ENCODE results near the gene GSPT2. TPM values are rescaled to one million over a fixed set of nuclear protein-coding genes. Genes with fewer than 3 reads are reported as not detected.

Gene GSPT2
- total and polyA plus RNA-seq, 3 donors from 2014 or later, result 24.3 to 25.7 (median 25.0) TPM

DNA sequence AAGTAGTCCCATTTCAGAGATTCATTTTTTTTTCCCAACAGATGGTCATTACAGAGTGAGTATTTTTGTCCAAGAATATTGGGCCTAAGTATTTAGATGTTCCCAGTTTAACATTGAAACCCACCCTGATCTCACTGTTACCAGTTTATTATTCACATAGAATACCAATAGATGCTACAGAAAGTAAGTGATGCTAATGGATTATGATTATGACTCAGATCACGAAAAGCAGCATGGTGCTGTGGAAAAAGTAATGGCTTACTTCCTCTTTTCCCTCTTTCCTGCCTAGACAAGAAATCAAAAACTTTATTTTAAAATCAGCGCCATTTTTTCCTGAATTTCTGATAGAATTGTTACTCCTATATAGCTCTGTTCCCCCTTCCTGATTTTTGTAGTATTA, 51.9 kb downstream of the GSPT2 start:
- no peaks in the 10 kb centered on the region for H3K4me1 ChIP-seq
- intact Hi-C loops (cut with DNase I; ENCODE audit: low total_unique reads), result no loop called here
- no peak for DNase-seq
- H3K27ac ChIP-seq, result no peak overlapping the region
- WGBS, 2 donors, result 94 to 98% methylated on average over 2 of the region's 2 CpGs
- H3K36me3 ChIP-seq (ENCODE audit: low read depth, missing control alignments), result no peaks in the 10 kb centered on the region
- H3K4me3 ChIP-seq, result no peak overlapping the region
- no peaks in the 10 kb centered on the region for H3K9me3 ChIP-seq
- TF ChIP-seq POLR2A (IDR thresholded peaks at IDR 0.05), result no peak
- TF ChIP-seq, protein P1, sequence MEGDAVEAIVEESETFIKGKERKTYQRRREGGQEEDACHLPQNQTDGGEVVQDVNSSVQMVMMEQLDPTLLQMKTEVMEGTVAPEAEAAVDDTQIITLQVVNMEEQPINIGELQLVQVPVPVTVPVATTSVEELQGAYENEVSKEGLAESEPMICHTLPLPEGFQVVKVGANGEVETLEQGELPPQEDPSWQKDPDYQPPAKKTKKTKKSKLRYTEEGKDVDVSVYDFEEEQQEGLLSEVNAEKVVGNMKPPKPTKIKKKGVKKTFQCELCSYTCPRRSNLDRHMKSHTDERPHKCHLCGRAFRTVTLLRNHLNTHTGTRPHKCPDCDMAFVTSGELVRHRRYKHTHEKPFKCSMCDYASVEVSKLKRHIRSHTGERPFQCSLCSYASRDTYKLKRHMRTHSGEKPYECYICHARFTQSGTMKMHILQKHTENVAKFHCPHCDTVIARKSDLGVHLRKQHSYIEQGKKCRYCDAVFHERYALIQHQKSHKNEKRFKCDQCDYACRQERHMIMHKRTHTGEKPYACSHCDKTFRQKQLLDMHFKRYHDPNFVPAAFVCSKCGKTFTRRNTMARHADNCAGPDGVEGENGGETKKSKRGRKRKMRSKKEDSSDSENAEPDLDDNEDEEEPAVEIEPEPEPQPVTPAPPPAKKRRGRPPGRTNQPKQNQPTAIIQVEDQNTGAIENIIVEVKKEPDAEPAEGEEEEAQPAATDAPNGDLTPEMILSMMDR (IDR thresholded peaks at IDR 0.05), result no peak
- H3K27me3 ChIP-seq, result no peaks in the 10 kb centered on the region

Other genes with a start within 250 kb of the GSPT2 start
- 100 to 1,000 TPM; 109 to 161 TPM for gene NUDT11, start 246.8 kb upstream of the GSPT2 start, total RNA-seq
- 78.7 TPM for gene NUDT11, start 246.8 kb upstream of the GSPT2 start, polyA plus RNA-seq (ENCODE audit: insufficient read depth, low read depth, low replicate concordance)
- 10 to 100 TPM; 24.6 to 35.6 TPM for gene CENPVL3, start 124.5 kb upstream of the GSPT2 start, total RNA-seq
- gene CENPVL3, start 124.5 kb upstream of the GSPT2 start, polyA plus RNA-seq (ENCODE audit: insufficient read depth, low read depth, low replicate concordance), result 9.8 TPM
- gene CENPVL2, start 60.6 kb upstream of the GSPT2 start, total RNA-seq, result 10 to 100 TPM in 1 of 2 donors, 1 to 10 TPM in 1; 5.9 to 11.1 TPM
- 1.1 TPM for gene CENPVL2, start 60.6 kb upstream of the GSPT2 start, polyA plus RNA-seq (ENCODE audit: insufficient read depth, low read depth, low replicate concordance)
- 1 to 10 TPM in 1 of 2 donors, not detected in 1; 5.9 TPM for gene CENPVL1, start 32.9 kb upstream of the GSPT2 start, total RNA-seq
- gene CENPVL1, start 32.9 kb upstream of the GSPT2 start, polyA plus RNA-seq (ENCODE audit: insufficient read depth, low read depth, low replicate concordance), result 1.1 TPM
- gene MAGED1, start 150.2 kb downstream of the GSPT2 start, total RNA-seq, result 100 to 1,000 TPM; 231 to 338 TPM
- gene MAGED1, start 150.2 kb downstream of the GSPT2 start, polyA plus RNA-seq (ENCODE audit: insufficient read depth, low read depth, low replicate concordance), result 177 TPM